Measurements from ENCODE around the gene MICAL3.
"Not testable (repeated sequence)": the region's sequence is repeated elsewhere in the genome, so short reads cannot be mapped to it uniquely, and the experiment has no call there.

Gene MICAL3

DNA sequence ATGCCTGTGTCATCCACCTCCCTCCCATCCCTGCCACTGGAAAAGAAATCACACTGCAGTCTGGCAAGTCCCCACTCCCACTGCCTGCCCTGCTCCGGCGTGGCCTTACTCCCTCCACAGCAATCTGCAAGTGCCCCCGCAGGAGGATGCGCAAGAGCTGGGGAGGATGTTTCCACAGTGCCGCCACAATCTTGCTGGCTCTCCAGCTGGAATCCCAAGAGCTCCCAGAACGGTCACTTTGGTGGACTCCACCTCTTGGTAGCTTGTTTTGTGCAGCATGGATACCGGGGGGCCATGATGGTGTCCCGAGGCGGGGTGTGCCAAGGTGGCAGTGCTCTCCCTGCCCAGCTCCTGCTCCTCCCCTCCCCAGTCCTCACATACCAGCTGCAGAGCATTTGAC, 76.3 kb downstream of the MICAL3 start:
- DNase-seq, result no peak

DNA sequence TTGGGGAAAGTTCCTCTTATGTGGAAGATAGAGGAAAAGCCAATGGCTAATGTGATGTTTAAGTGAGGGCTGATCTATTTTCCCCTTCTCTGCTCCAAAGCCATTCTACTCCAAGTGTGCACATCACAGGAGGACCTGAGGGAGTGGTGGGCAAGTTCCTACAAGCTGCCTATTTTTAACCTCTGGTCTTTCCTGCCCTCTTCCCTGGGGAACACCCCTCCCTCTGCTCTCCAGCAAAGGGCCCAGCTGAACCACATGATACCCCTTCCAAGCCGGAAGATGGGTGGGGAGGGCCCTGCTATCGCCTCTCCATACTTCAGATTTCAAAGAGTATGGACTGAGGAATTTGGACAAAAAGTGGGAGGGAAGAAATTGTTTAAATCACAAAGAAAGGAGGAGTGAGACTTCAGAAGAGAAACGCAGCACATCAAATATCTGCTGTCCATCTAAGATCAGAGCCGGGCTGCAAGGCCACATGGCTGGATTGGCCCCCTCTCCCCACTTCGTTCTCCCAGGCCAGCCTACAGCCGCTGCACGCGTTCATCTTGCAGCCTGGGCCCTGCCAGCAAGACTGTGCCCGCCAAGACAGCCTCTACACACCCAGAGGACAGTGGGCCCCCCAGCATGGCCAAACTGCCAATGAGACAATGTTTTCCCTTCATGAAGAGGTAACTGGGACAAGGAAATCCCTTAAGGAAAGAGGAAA, 77.5 kb downstream of the MICAL3 start:
- no peak for DNase-seq

DNA sequence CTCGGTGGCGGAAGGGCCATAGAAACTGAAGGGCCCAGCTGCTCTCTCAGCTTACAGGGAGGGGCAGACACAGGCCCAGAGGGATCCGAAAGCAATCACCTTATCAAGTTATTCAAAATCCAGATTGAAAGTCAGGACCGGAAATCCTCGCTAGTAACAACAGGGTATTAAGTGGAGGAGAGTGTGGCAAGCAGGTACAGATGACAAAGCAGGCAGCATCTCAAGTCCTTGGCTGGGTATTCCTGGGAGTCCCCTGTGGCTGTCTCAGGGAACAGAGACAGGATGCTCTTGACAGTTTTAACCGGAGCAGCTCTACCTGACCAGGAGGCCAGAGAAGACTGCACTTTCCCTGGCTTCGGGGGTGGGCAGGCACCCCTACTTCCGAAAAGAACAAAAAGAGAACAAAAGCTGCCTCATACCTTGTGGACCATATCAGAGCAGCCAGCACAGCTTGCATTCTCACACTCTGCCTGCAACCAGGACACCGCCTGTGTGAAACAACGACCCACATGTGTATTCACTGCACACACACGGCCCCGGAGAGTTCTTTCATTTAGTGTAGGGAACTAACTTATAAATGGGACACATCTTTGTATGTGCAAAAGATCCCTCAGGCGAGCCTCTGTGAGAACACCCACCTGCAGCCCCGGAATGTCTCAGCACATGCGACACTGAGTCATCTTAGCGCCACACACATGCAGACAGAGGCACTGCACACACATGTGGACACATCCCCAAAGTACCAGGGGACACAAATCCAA, 78.3 kb downstream of the MICAL3 start:
- DNase-seq, result peak; percentile 46

DNA sequence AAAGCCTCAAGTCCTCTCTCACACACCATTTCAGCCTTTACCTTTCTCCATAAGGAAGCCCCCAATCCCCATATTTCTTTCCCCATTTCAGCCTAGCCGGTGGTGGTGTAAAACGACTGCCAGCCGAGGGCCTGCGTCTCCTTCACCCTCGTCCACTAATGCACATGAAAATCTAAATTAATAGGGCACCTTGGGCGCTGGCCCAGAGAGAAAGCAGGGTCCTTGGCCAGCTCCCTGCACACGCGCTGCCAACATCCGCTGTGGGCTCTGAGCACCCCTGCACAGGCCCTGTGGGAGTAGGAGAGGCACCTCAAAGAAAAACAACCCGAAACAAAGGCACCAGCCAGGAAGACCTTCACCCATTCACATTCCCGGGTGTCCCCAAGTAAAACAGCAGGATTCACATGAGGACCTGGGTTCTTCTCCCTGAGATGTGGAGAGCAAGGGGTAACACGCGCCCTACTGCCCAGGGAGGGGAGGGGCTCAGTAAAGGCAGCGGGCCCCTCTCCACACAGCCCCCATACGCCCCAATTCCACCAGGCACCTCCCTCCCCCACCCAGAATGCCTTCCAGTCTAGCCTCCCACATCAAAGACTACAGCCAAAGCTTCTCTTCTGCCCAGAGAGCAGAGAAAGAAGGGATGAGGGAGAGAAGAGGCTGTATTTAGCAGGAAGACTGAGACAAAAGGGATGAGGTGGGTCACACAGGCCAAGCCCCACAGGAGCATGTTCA, 79.0 kb downstream of the MICAL3 start:
- peak; percentile 41 for DNase-seq

DNA sequence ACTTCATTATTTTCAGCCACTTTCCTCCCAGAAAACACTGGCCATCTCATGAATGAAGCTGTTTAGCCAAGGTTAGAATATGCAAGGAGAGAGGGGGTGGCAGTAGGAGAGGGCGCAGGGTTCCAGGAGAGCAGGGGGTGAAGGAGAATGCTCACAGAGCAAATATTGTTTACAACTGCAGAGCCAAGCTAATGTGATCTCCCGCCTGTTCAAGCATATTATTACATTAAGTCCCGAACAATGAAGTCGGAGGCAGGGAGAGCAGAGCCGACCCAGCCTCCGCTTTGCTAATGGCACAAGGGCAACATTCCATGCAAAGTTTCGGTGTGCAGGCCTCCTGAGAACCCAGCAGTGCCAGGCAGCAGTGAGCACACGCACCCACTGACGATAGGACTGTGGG, 80.1 kb downstream of the MICAL3 start:
- DNase-seq, result peak; percentile 80

DNA sequence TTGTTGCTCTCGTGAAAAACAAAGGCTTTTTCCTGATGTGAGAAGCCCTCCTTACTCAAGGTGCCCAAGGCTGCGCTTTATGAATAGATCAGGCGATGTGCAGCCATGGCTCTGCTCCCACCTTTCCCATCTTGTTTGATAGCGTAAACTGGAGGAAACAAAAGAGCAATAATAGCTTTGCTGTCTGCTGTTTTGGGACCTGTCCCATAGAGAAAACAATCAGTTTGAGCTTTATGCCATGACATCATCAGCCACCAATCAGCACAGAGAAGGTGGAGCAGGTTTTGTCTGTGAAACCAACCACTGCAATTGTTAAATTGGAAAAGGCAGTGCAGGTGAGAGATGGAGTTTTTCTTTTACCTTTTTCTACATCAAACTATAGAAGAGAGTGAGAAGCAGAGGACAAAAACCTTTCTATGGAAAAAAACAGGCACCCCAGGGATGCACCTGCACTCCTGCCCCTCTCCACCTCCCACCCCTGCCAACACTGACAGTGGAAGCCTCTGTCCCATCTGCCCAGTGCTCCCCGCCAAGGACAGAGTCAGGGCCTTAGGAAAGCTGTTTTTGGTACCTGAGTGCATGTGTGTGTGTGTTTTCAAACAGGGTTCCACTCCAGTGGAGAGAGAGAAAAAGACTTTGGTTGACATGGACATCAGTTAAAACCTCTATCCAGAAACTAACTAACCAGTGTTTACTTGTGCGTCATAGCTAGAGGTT, 80.7 kb downstream of the MICAL3 start:
- DNase-seq, result peak; percentile 70

DNA sequence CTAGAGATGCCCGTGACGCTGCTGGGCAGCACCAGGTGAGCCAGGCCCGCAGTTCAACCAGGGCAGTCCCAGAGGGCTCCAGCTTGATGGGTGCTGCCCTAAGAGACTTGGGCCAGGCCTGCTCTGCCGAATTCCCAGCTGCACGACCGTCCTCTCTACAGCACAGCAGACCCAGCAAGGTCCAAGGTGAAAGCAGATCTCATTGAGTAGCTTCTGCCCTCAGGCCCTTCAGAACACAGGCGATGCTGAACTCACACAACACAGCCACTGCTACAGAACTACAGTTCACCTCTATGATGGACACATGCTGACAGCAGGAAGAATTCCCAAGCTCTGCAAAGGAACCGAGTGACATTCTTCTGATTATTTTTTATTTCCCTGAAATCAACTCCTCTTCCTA, 81.6 kb downstream of the MICAL3 start:
- no peak for DNase-seq

DNA sequence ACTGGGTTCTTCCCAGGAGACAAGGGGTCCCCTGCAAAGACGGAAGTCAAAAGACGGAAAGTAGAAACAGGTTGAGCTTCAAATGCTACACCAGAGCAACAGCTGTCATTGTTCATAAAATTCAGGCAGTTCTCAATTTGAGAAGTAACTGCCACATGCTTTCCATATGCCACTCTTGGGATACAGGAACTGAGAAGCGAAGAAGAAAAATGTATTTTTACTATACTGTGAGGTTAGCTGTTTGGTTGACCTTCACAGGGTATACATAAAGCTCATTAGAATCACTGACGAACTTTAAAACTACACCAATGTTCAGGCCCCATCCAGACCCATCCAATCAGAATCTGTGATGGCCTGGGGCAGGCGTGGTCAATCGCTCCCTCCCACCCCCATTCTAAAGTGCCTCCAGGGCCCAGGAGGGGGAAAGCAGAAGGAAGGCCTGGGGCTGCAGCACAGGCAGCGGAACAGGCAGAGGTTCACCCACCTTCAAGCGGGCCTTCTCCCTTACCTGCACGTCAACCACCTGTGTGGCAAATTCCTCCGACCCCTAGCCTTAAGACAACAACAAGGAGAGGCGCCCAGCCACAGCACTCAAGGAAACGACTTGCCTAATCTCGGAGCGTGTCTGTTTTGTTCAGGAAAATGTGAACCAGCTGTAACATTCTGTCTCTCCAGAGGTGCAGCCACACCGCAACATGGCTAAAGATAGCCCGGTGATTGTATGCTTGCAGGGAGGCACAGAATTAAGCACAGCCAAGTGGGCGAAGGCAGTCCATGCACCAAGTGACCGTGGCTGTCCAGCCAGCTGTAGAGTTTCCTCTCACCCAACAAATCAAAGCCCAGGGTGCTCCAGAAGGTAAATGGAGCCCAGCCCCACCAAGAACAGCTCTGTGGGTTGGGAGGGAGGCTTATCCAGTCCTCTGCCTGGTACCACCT, 82.6 kb downstream of the MICAL3 start:
- DNase-seq, result no peak

DNA sequence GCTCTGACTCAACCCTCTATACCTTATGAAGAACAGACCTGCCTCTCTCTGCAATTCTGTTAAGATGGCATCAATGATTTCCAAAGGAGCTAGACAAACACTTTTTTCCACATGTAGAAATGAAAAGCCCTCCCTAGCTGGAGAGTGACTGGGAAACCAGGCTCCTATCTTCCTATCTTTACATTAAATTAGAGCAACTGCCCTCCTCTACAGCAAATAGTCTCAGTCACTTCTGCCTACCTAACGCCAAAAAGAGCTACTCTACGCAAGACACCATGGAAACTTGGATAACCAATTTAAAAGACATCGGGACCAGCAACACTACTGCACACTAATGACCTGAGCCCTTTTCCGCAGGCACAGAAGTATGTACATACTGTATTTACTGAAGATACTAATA, 84.8 kb downstream of the MICAL3 start:
- DNase-seq, result no peak

DNA sequence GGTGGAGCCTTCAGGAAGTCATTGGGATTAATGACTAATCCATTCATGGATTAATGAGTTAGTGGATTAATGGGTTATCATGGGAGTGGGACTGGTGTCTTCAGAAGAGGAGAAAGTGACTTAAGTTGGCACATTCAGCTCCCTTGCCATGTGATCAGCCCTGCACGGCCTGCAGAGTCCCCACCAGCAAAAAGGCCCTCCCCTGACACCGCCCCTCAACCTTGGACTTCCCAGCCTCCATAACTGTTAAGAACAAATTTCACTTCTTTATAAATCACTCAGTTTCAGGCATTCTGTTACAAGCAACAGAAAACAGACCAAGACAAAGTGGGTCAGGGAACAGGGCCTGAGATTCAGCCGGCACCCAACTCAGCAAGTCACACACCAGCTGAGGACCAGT, 85.3 kb downstream of the MICAL3 start:
- DNase-seq, result no peak

DNA sequence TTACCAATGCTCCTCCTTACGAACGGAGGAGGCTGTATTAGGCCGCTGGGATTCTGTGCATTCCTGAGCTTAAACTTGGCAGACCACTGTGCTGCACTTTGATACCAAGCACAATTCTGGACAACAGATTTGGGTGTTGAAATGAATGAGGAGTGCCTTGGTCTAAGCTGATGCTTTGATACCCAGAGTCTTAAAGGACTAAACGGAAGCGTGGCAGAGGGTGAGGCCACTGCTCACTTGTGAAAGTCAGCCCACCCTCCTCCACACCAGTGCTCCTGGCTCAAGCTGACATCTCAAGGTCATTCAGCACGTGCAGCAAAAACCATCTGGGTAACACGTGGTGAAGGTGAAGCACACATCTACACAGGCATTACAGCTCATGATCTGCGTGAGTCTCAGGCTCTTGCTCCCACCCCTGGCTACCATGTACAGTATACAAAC, 85.9 kb downstream of the MICAL3 start:
- no peak for DNase-seq

DNA sequence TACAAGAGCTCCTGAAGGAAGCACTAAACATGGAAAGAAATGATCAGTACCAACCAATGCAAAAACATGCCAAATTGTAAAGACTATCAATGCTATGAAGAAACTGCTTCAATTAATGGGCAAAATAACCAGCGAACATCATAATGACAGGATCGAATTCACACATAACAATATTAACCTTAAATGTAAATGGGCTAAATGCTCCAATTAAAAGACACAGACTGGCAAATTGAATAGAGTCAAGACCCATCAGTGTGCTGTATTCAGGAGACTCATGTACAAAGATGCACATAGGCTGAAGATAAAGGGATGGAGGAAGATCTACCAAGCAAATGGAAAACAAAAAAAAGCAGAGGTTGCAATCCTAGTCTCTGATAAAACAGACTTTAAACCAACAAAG, 91.9 kb downstream of the MICAL3 start:
- not testable (repeated sequence) for DNase-seq

DNA sequence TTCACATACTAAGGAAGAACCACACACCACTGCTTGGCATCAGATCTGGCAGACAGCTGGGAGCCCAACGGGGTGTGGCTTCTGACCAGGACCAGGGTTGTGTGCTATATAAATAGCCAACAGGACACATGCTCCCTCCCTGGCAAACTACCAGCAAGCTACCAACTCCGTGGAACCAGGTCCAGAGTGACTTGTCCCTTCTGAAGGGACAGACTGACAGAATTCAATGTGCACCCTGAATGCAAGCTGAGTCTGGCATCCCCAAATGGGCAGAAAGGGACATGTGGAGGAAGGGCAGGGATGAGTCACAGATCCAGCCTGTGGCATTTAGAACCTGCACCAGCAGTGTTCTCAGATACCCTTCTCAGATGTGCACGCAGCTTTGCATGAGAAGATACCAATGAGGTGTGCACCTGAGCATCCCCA, 92.9 kb downstream of the MICAL3 start:
- DNase-seq, result no peak

DNA sequence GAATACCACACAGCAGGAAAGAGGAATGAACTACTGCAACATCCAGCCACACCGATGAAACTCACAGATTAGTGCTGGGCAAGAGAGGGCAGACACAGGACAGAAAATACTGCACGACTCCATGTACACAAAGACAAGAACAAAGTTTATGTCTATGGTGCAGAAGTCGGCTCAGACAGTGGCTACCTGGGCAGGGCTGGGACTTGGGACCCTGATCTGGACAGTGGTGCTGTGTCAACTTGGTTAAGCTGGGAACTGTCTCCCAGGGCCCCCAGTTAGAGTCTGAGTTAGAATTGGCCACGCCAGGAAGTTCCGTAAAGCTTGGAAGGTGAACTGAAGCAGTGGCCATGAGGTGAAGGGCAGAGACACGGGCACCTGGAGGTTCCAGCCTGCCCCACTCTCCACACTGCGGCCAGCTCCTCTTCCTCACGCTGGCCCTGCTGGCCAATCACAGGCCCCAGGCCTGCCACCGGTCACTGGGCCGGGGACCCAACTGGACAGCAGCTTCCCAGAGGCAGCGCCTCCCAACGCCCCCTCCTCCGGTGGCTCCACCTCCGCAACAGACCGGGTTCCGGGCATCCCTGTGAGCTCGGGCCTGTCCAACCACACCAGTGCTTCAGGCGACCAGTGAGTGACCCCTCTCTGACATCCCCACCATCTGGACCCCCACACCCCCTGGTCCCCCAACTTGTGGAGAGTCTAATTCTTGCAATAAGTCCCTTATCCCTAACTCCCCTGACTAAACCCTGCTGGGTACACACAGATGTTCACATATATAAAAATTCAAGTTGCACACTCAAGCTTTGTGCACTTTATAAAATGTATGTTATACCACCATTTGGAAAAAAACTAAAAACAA, 93.7 kb downstream of the MICAL3 start:
- no peak for DNase-seq

DNA sequence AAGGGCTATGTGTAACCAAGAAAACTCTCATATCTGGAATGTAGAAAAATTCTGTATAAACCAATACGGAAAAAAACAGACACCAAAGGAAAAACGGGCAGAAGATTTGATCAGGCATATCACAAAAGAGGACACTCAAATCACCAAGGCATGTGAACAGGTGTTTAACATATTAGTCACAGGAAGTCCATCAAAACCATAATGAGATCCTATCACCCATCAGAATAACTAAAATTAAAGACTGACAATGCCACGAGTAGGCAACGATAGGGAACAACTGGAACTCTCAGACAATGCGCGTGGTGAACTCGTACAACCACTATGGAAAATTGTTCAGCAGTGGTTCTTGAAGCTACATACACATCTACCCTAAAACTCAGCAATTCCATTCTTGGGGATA, 94.5 kb downstream of the MICAL3 start:
- no peak for DNase-seq

DNA sequence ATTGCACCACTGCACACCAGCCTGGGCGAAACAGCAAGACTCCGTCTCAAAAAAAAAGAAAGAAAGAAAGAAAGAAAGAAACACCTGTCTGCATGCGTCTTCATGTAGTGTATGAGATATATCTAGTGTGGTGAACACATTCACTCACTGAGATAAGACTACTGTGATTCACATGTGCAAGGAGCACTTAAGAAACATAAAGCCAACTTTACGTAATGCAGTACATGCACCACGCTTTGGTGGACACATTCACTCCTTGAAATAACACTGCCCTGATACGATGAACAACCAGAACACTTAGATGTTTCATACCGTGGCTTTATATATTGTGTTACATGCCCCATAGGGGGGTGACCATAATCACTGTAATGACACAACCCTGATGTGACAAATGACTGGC, 96.0 kb downstream of the MICAL3 start:
- no peak for DNase-seq

DNA sequence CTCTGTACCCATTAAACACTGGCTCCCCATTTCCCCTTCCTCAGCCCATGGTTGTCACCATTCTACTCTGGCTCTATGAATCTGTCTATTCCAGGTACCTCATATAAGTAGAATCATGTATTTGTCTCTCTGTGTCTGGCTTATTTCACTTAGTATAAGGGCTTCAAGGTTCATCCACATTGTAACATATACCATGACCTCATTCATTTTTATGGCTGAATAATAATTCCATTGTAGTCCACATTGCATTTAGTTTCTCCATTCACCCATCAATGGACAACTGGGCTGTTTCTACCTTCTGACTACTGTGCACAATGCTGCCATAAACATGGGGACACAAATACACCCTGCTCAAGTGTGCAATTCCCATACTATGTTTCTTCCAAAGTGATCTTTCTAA, 97.3 kb downstream of the MICAL3 start:
- DNase-seq, result no peak

DNA sequence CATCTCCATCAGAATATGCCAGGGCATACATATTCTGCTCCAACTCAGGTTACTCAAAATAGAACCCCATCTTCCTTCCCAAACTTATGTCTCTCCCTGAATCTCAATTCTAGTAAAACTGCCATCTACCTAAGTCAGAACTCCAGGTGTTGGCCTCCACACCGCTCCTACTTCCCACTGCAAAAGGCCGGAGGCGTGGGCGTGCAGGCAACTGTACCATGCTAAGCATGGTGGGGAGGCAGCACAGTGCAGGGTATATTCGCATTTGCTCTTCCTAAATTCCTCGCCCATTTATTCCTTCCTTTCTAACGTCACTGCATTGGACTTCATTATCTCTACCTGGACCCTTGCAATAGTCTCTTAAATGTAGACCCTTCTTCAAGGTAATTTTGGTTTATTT, 97.8 kb downstream of the MICAL3 start:
- no peak for DNase-seq

DNA sequence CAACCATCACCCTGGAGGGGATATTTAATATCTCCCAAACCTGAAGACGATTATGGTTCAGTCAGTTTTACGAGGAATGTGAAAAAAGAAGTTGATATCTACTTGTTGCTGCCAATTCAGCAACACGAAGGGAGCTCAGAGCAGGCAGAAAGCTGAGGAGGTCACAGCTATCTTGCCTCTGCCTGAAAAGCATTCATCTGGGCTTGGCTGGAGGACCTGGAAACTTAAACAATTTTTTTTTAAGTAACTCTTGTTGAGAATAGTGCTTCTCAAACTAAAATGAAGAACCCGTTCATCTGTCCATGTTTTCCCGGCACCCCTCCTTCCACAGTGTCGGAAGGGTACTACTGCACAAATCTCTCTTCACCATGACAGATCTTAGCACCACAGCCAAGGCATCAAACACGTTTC, 98.9 kb downstream of the MICAL3 start:
- DNase-seq, result no peak

DNA sequence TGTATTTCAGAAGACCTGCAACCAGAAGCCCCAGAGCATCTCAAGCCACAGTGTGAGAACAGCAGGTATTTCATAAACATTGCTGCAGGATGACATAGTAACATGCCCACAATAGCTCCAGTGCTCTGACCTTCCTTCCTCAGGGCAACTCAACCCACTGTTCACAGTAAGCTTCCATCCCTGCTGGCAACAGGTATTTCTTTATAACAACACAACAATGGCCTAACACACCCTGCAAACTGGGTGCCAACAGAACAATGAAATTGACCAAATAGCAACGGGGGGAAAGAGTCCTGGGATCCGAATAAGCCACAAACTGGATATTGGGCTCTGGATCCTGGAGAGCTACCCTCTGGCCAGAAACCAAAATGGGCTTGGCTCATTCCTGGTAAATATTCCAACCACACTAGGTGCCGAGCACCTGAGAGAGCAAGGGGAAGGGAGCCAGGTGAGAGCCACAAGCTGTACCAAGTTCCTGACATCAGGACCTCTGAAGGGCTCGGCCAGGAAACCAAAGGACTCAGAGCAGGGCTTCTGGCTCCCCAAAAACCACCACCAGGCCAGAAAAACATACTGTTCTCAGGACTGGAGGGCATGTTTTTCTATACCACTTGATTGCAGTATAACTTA, 99.5 kb downstream of the MICAL3 start:
- no peak for DNase-seq

DNA sequence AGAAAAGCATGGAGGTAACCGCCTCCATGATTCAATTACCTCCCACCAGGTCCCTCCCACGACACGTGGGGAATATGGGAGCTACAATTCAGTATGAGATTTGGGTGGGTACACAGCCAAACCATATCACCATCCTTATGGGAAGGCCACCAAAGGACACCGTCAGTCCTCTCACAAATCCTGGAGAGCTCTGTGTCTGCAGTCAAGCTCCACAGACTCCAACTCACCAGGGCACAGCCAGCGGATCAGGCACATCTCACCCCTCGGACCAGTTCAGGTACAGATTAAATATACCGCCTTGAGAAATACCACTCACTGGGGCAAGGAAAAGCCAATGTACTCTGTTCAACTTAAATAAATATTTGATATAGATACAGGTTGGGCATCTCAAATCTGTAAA, 100.3 kb downstream of the MICAL3 start:
- DNase-seq, result no peak

Measured in eye (tissue), 1 donor.